ENCODE results near the gene LZTS3. TPM values are rescaled to one million over a fixed set of nuclear protein-coding genes. Genes with fewer than 3 reads are reported as not detected.

The LZTS3 gene
- total and polyA plus RNA-seq, 2 of the 8 experiments (the other 6 are each of a cell fraction or from before 2014, with no cell fraction given) = 31.8 to 33.5 TPM

DNA sequence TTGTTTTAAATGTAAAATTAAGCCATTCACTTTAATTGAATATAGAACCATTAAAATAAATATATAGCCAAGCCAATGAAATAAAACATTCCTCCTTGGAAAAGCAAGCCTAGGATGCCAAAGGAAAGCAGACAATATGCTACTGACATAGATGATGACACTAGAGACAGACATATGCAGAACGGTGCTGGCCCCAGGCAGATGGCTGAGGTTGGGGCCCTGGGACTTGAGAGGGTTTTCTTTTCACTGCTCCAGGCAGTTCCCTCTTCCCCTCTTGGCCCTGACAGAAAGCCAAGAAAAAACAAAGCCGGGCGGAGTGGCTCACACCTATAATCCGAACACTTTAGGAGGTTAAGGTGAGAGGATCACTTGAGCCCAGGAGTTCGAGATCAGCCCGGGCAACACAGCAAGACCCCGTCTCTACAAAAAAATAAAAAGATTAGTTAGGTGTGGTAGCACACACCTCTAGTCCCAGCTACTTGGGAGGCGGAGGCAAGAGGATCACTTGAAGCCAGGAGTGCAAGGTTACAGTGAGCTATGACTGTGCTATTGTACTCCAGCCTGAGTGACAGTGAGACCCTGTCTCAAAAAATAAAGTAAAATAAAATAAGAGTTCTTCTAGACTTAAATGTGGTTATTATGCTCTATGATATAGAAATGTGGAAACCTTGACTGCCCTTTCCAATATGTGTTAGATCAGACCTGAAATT, 44.9 kb downstream of the LZTS3 start:
- no peak overlapping the region for H4K5ac ChIP-seq (ENCODE audit: insufficient read length, low read depth, low read length)
- no peak for DNase-seq (ENCODE audit: low read depth in 1 of 2, low spot score in 2 of 2)
- WGBS, 2 experiments (ENCODE audit: extremely low coverage in 1 of 2, insufficient coverage in 1 of 2, insufficient read length in 1 of 2, insufficient replicate concordance in 2 of 2, low coverage in 1 of 2, low lambda C conversion rate in 2 of 2, missing lambda C conversion rate in 1 of 2) = 94% methylated on average over 8 of the region's 8 CpGs; no CpG with 5 or more reads in 1 of the 2 experiments
- H3K79me1 ChIP-seq (ENCODE audit: low read depth, low read length) = no peaks in the 10 kb centered on the region
- H2BK5ac ChIP-seq (ENCODE audit: low read depth, low read length) = no peak overlapping the region
- H3K27me3 ChIP-seq (replicated peaks in 1 of 4; ENCODE audit: control insufficient read depth in 3 of 4, extremely low read depth in 1 of 4, insufficient read depth in 3 of 4, low read length in 3 of 4) = no peaks in the 10 kb centered on the region
- H3K14ac ChIP-seq (ENCODE audit: insufficient read length) = no peak overlapping the region
- H3K9ac ChIP-seq (replicated peaks in 1 of 4; ENCODE audit: extremely low read depth in 1 of 4, low read depth in 3 of 4, low read length in 3 of 4) = no peak overlapping the region
- H4K20me1 ChIP-seq (replicated peaks in 1 of 2; ENCODE audit: control insufficient read depth in 1 of 2, insufficient read depth in 2 of 2, low read length in 2 of 2) = no peaks in the 10 kb centered on the region
- no peak overlapping the region for H2BK20ac ChIP-seq (ENCODE audit: low read length)
- POLR2A ChIA-PET (ENCODE audit: partially characterized antibody) = interaction anchor here (0.8 to 1.0 kb wide), 3 partner anchors 20 to 91 kb away, joined by 3 to 4 read pairs (median 3); no protein-coding TSS in a partner anchor
- H3K4ac ChIP-seq (replicated peaks; ENCODE audit: insufficient read length, low read depth, low read length) = no peak overlapping the region
- H3K36me3 ChIP-seq (ENCODE audit: control insufficient read depth in 2 of 4, insufficient read depth in 4 of 4, low read length in 3 of 4) = peaks cover 0 to 8% (median 0%) of the 10 kb centered on the region in 4 experiments; a peak in 1 of 8 replicates
- H2BK12ac ChIP-seq (ENCODE audit: low read depth, low read length) = no peak overlapping the region
- no peak overlapping the region for H3K27ac ChIP-seq (ENCODE audit: low read depth, low read length)
- peaks cover 6 to 28% of the 10 kb centered on the region in 2 experiments; a peak in 2 of 4 replicates for H3K9me3 ChIP-seq (ENCODE audit: insufficient read depth in 2 of 2, low read depth in 1 of 2, low read length in 1 of 2)
- no peak overlapping the region for H2AFZ ChIP-seq (ENCODE audit: low read length)
- H3K23ac ChIP-seq (ENCODE audit: insufficient read length) = no peak overlapping the region
- no peak overlapping the region for H4K91ac ChIP-seq (replicated peaks; ENCODE audit: insufficient read length, low read length)
- H3K23me2 ChIP-seq (ENCODE audit: low read depth, low read length) = no peaks in the 10 kb centered on the region
- H3K4me1 ChIP-seq (replicated peaks in 1 of 4; ENCODE audit: control insufficient read depth in 3 of 4, insufficient read depth in 4 of 4, low read length in 3 of 4) = no peaks in the 10 kb centered on the region
- FAIRE-seq = no peak
- H2AK5ac ChIP-seq (ENCODE audit: low read depth, low read length) = no peak overlapping the region
- H2BK15ac ChIP-seq (ENCODE audit: low read length) = no peak overlapping the region
- no peaks in the 10 kb centered on the region for H3K79me2 ChIP-seq (ENCODE audit: control insufficient read depth in 1 of 2, insufficient read depth in 2 of 2, low read length in 2 of 2)
- H4K8ac ChIP-seq (ENCODE audit: extremely low read depth, insufficient read depth, low read length) = no peak overlapping the region
- no peak overlapping the region for H3K56ac ChIP-seq (replicated peaks; ENCODE audit: insufficient read length, low read depth, low read length)
- H3K18ac ChIP-seq (ENCODE audit: extremely low read depth, low read length) = no peak overlapping the region
- H3K4me3 ChIP-seq (ENCODE audit: extremely low read depth in 1 of 4, insufficient read depth in 2 of 4, low read depth in 3 of 4, low read length in 4 of 4) = no peak overlapping the region
- CTCF ChIA-PET (ENCODE audit: partially characterized antibody) = interaction anchor here (1.0 to 4.1 kb wide), 2 partner anchors 12 to 75 kb away, joined by 3 to 38 read pairs; no protein-coding TSS in a partner anchor
- H3K4me2 ChIP-seq (ENCODE audit: insufficient read depth in 1 of 2, low read depth in 2 of 2, low read length in 2 of 2) = no peak overlapping the region
- H2BK120ac ChIP-seq (replicated peaks; ENCODE audit: low read depth, low read length) = no peak overlapping the region
- TF ChIP-seq, protein P1, sequence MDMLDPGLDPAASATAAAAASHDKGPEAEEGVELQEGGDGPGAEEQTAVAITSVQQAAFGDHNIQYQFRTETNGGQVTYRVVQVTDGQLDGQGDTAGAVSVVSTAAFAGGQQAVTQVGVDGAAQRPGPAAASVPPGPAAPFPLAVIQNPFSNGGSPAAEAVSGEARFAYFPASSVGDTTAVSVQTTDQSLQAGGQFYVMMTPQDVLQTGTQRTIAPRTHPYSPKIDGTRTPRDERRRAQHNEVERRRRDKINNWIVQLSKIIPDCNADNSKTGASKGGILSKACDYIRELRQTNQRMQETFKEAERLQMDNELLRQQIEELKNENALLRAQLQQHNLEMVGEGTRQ (IDR thresholded peaks at IDR 0.05; ENCODE audit: low read length) = no peak
- no peak for TF ChIP-seq SIN3A (conservative IDR thresholded peaks at IDR 0.05 in 1 of 2, IDR thresholded peaks at IDR 0.05 in 1 of 2; ENCODE audit: low read depth in 1 of 2, low read length in 2 of 2)
- TF ChIP-seq RBBP5 (IDR thresholded peaks at IDR 0.05; ENCODE audit: borderline replicate concordance, low read depth, low read length) = no peak
- TF ChIP-seq, protein P2, sequence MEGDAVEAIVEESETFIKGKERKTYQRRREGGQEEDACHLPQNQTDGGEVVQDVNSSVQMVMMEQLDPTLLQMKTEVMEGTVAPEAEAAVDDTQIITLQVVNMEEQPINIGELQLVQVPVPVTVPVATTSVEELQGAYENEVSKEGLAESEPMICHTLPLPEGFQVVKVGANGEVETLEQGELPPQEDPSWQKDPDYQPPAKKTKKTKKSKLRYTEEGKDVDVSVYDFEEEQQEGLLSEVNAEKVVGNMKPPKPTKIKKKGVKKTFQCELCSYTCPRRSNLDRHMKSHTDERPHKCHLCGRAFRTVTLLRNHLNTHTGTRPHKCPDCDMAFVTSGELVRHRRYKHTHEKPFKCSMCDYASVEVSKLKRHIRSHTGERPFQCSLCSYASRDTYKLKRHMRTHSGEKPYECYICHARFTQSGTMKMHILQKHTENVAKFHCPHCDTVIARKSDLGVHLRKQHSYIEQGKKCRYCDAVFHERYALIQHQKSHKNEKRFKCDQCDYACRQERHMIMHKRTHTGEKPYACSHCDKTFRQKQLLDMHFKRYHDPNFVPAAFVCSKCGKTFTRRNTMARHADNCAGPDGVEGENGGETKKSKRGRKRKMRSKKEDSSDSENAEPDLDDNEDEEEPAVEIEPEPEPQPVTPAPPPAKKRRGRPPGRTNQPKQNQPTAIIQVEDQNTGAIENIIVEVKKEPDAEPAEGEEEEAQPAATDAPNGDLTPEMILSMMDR (IDR thresholded peaks at IDR 0.05; ENCODE audit: control extremely low read depth in 1 of 3, insufficient read depth in 1 of 3, low read depth in 1 of 3, low read length in 3 of 3) = no peak
- TF ChIP-seq CEBPB (IDR thresholded peaks at IDR 0.05; ENCODE audit: low read depth, low read length) = no peak
- no peak for TF ChIP-seq EGR1 (IDR thresholded peaks at IDR 0.05; ENCODE audit: borderline replicate concordance, low read depth, low read length)
- TF ChIP-seq TCF12 (IDR thresholded peaks at IDR 0.05; ENCODE audit: low read depth, low read length) = no peak
- no peak for TF ChIP-seq PHF8 (conservative IDR thresholded peaks at IDR 0.05; ENCODE audit: low read depth, low read length)

All from H1 (cell line).